SU-DHL-6 (cell line): ENCODE results near the gene PPP2R2C.

Experiments used
- H2AFZ ChIP-seq: fragments of 200-600 bp; sonication (generic); 2 replicates; pipeline ENCODE4 v1.6.1; 2014; ENCODE audit warnings: low read depth, mild to moderate bottlenecking, moderate library complexity, mixed read lengths, antibody characterized with exemption, low read length; ENCODE audit not compliant: severe bottlenecking
- H3F3A ChIP-seq: fragments of 200-600 bp; shearing (Covaris generic); 2 replicates; pipeline ENCODE4 v1.6.0; 2016; ENCODE audit warnings: antibody characterized with exemption, mild to moderate bottlenecking; ENCODE audit not compliant: insufficient read depth
- H3K27ac ChIP-seq: fragments of 200-600 bp; sonication (generic); 2 replicates; pipeline ENCODE4 v1.5.1; 2016; ENCODE audit warnings: low read depth, mild to moderate bottlenecking, low read length, moderate library complexity, mixed read lengths
- H3K27me3 ChIP-seq: fragments of 200-600 bp; sonication (generic), shearing (Covaris generic); 2 replicates; pipeline ENCODE4 v1.6.0; 2014; ENCODE audit warnings: mild to moderate bottlenecking, low read length
- H3K36me3 ChIP-seq: fragments of 200-600 bp; sonication (generic); 2 replicates; pipeline ENCODE4 v1.6.1; 2014; ENCODE audit warnings: mild to moderate bottlenecking, low read length, mixed read lengths
- H3K4me2 ChIP-seq: fragments of 300-600, 200-600 bp; shearing (Covaris generic), sonication (generic); 2 replicates; pipeline ENCODE4 v1.6.0; 2014; ENCODE audit warnings: low read length, low read depth, mild to moderate bottlenecking; ENCODE audit not compliant: poor library complexity, severe bottlenecking
- H3K4me3 ChIP-seq: fragments of 200-600 bp; sonication (generic); 2 replicates; pipeline ENCODE4 v1.5.1; 2014; ENCODE audit warnings: antibody characterized with exemption, low read length, mild to moderate bottlenecking, mixed read lengths; ENCODE audit not compliant: insufficient read depth, poor library complexity, severe bottlenecking
- H3K79me2 ChIP-seq: fragments of 200-600 bp; sonication (generic); 2 replicates; pipeline ENCODE4 v1.6.1; 2014; ENCODE audit warnings: mild to moderate bottlenecking, low read length, moderate library complexity; ENCODE audit not compliant: insufficient read depth
- H3K9ac ChIP-seq: fragments of 200-600 bp; sonication (generic); 2 replicates; pipeline ENCODE4 v1.7.0; 2014; ENCODE audit warnings: mild to moderate bottlenecking, low read length
- H3K9me2 ChIP-seq: fragments of 200-600 bp; sonication (generic); replicated peaks from 2 replicates; pipeline ENCODE4 v1.6.1; 2014; ENCODE audit warnings: low read length; ENCODE audit not compliant: insufficient read depth
- H3K9me3 ChIP-seq: fragments of 200-600 bp; sonication (generic); 2 replicates; pipeline ENCODE4 v1.6.1; 2014; ENCODE audit warnings: low read length, mixed read lengths; ENCODE audit not compliant: insufficient read depth
- H4K20me1 ChIP-seq: fragments of 200-600 bp; sonication (generic); 2 replicates; pipeline ENCODE4 v1.6.1; 2014; ENCODE audit warnings: low read depth, mild to moderate bottlenecking, antibody characterized with exemption, low read length, moderate library complexity, mixed read lengths
- EZH2phosphoT487 ChIP-seq: fragments of 200-600 bp; sonication (generic), shearing (Covaris generic); conservative IDR thresholded peaks from 2 replicates; pipeline ENCODE4 v1.6.1; 2018; ENCODE audit warnings: mild to moderate bottlenecking, antibody characterized with exemption, low read length, moderate library complexity, mixed read lengths
- TF ChIP-seq, protein P1 (sequence below): fragments of 200-600 bp; sonication (generic); IDR thresholded peaks from one replicate; pipeline ENCODE4 v1.5.1; 2017; ENCODE audit warnings: antibody characterized with exemption, mild to moderate bottlenecking, low read length, moderate library complexity; ENCODE audit not compliant: insufficient read depth, poor library complexity, severe bottlenecking

PPP2R2C gene

GRCh38 chr4:6425911-6426310 lies 46.5 kb downstream of the PPP2R2C start:
- Histone ChIP-seq H3K79me2 (no peaks in the 10 kb centered on the region), H3K27ac (no peak overlapping the region), H3K4me3 (no peak overlapping the region), H3K9me3 (no peaks in the 10 kb centered on the region), H3F3A (no peaks in the 10 kb centered on the region), H3K27me3 (no peaks in the 10 kb centered on the region), H3K9me2 (no peaks in the 10 kb centered on the region), H3K36me3 (no peaks in the 10 kb centered on the region), H3K9ac (no peak overlapping the region), H3K4me2 (no peak overlapping the region), H2AFZ (no peak overlapping the region), H4K20me1 (no peaks in the 10 kb centered on the region)
- TF ChIP-seq EZH2phosphoT487: no peak
- TF ChIP-seq, protein P1, sequence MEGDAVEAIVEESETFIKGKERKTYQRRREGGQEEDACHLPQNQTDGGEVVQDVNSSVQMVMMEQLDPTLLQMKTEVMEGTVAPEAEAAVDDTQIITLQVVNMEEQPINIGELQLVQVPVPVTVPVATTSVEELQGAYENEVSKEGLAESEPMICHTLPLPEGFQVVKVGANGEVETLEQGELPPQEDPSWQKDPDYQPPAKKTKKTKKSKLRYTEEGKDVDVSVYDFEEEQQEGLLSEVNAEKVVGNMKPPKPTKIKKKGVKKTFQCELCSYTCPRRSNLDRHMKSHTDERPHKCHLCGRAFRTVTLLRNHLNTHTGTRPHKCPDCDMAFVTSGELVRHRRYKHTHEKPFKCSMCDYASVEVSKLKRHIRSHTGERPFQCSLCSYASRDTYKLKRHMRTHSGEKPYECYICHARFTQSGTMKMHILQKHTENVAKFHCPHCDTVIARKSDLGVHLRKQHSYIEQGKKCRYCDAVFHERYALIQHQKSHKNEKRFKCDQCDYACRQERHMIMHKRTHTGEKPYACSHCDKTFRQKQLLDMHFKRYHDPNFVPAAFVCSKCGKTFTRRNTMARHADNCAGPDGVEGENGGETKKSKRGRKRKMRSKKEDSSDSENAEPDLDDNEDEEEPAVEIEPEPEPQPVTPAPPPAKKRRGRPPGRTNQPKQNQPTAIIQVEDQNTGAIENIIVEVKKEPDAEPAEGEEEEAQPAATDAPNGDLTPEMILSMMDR: no peak

GRCh38 chr4:6425336-6425735 lies 47.1 kb downstream of the PPP2R2C start:
- Histone ChIP-seq H3K79me2 (no peaks in the 10 kb centered on the region), H3K9ac (no peak overlapping the region), H3K9me2 (no peaks in the 10 kb centered on the region), H3K9me3 (no peaks in the 10 kb centered on the region), H3K4me2 (no peak overlapping the region), H3K27me3 (no peaks in the 10 kb centered on the region), H3K36me3 (no peaks in the 10 kb centered on the region), H3K27ac (no peak overlapping the region), H3F3A (no peaks in the 10 kb centered on the region), H2AFZ (no peak overlapping the region), H3K4me3 (no peak overlapping the region), H4K20me1 (no peaks in the 10 kb centered on the region)
- TF ChIP-seq, protein P1: no peak
- no peak for TF ChIP-seq EZH2phosphoT487

DNA sequence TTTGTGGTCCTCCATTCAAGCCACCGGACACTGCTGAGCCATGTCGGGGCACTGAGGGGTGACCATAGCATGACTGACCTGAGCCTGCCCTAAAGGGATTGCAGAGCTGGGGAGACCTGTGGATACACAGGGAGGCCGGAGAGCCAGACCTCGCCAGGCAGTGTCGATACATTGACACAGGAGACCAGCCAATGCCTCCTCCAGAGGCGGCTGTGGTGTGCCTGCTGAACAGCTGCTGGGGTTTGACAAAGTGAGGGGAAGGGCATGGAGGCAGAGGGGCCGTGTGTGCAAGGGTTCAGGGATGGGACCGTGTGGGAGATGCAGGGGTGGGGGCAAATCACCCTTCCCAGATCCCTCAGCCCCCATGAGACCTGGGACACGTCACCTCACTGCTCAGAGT lies 48.0 kb downstream of the PPP2R2C start:
- Histone ChIP-seq H3K27me3 (no peaks in the 10 kb centered on the region), H3K9me2 (no peaks in the 10 kb centered on the region), H3K36me3 (no peaks in the 10 kb centered on the region), H2AFZ (no peak overlapping the region), H4K20me1 (no peaks in the 10 kb centered on the region), H3K4me2 (no peak overlapping the region), H3K9me3 (no peaks in the 10 kb centered on the region), H3K9ac (no peak overlapping the region), H3K79me2 (no peaks in the 10 kb centered on the region), H3K27ac (no peak overlapping the region), H3F3A (no peaks in the 10 kb centered on the region), H3K4me3 (no peak overlapping the region)
- TF ChIP-seq EZH2phosphoT487: no peak
- TF ChIP-seq, protein P1: no peak
